Spleen (tissue), 7 donors: ENCODE data around the gene EFR3B.

Source experiments
- CTCF ChIP-seq, 11 experiments: fragments of 200-600 bp in 7 of 11; fragments of 450-650 bp in 4 of 11; sonication (generic) in 4 of 11; IDR thresholded peaks in 8 of 11; conservative IDR thresholded peaks in 3 of 11; 1 replicate in 7 of 11; 2 replicates in 4 of 11; pipeline versions ENCODE4 v1.4.0 to v1.8.0; 2016 to 2021; ENCODE audit warnings: antibody characterized with exemption in 11 of 11, inconsistent platforms in 4 of 11, mild to moderate bottlenecking in 1 of 11
- POLR2A ChIP-seq, 3 donors: fragments of 450-650 bp; IDR thresholded peaks; one replicate each; pipeline ENCODE4 v1.5.1; 2017; ENCODE audit warnings: antibody characterized with exemption in 3 of 3, mild to moderate bottlenecking in 1 of 3
- POLR2AphosphoS5 ChIP-seq, 3 donors: sonication (generic); formaldehyde crosslinking; IDR thresholded peaks; one replicate each; pipeline ENCODE4 v1.5.1; 2017; ENCODE audit warnings: antibody characterized with exemption in 3 of 3
- donor health status: DM: no; HTN: no; CAD: no; lungs with moderate emphysema.
- donor health status: DM: no; HTN: no; CAD: no.
- donor health status: DM: no; HTN: no; CAD: no.

DNA sequence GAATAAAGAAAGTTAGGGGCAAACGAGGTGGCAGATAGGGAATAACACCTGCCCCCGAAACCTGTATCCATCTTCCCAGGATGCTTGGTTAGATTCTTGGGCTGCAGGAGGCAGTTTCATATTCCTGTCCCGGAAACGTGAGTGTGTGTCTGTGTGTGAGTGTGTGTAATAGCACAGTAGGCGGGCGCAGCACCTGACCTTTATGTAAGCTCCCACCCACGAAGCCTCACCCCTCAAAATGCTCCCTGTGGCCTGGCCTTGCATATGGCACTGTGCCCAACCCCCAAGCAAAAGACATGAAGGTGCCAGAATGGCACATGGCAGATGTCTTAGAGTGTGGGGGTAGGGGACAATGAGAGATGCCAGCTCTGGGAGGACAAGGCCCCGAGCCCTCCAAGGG lies 48.9 kb downstream of the EFR3B start:
- no peak for TF ChIP-seq CTCF (IDR thresholded peaks at IDR 0.05 in 8 of 11, conservative IDR thresholded peaks at IDR 0.05 in 3 of 11)
- TF ChIP-seq POLR2A (IDR thresholded peaks at IDR 0.05): no peak
- no peak for TF ChIP-seq POLR2AphosphoS5 (IDR thresholded peaks at IDR 0.05)
